Lower leg skin (tissue), 3 donors: ENCODE measurements around the gene NWD2.

Source experiments
- CTCF ChIP-seq, 3 donors: fragments of 450-650 bp; IDR thresholded peaks; one replicate each; pipeline ENCODE4 v1.5.1; 2016; ENCODE audit warnings: antibody characterized with exemption in 3 of 3, mild to moderate bottlenecking in 3 of 3, moderate library complexity in 2 of 3
- POLR2A ChIP-seq, 2 donors: fragments of 450-650 bp; IDR thresholded peaks; one replicate each; pipeline ENCODE4 v1.6.1; 2016 to 2017; ENCODE audit warnings: antibody characterized with exemption in 2 of 2, mild to moderate bottlenecking in 1 of 2, moderate library complexity in 1 of 2

DNA sequence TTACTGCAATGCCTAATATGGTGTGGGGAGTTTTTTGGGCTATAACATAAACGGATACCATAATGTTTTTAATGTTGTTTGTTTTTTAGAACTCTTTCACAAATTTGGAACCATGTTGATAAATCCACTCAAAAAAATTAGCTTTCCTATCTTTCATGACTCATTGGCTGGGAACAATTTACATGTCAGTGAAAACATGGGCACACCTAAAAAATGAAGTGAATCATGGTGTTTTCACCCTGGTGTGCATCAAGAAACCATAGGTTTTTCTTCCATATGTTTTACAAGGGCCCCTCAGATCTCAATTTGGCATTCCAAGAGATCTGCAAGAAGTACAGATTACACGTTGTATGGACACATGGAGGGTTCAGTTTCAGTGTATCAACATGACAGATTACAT is 207.1 kb downstream of the NWD2 start:
- no peak for TF ChIP-seq CTCF (IDR thresholded peaks at IDR 0.05)
- no peak for TF ChIP-seq POLR2A (IDR thresholded peaks at IDR 0.05)
